HEK293 (cell line): ENCODE measurements around the gene COPZ1.

Experiments used
- CTCF ChIA-PET: fragments of 350-600 bp; formaldehyde crosslinking; extraction: SDS; loops from one replicate; lab custom pipeline; 2021; ENCODE audit warnings: antibody characterized with exemption; lab: Yijun Ruan, JAX
- POLR2A ChIA-PET: fragments of 300-600 bp; formaldehyde crosslinking; extraction: SDS; loops from one replicate; lab custom pipeline; 2020; ENCODE audit warnings: antibody characterized with exemption, inconsistent platforms; lab: Yijun Ruan, JAX
- H3K27ac ChIP-seq: fragments of 200-500 bp; sonication (Bioruptor generic); 2 replicates; pipeline ENCODE4 v1.5.1; 2014; ENCODE audit warnings: low read depth, low read length, control low read depth, inconsistent platforms; ENCODE audit errors: extremely low read depth
- H3K36me3 ChIP-seq, 2 experiments: fragments of 200-500 bp in 1 of 2; sonication (Bioruptor generic) in 1 of 2; 1 replicate in 1 of 2; 2 replicates in 1 of 2; pipeline ENCODE4 v1.5.1; 2014 to 2017; ENCODE audit warnings: inconsistent platforms in 2 of 2, low read length in 2 of 2; ENCODE audit not compliant: control insufficient read depth in 2 of 2, insufficient read depth in 1 of 2
- H3K4me1 ChIP-seq: fragments of 200-500 bp; sonication (Bioruptor generic); 2 replicates; pipeline ENCODE4 v1.5.1; 2014; ENCODE audit warnings: mild to moderate bottlenecking, low read length, inconsistent platforms; ENCODE audit not compliant: control insufficient read depth, insufficient read depth
- H3K4me3 ChIP-seq: 2 replicates; pipeline ENCODE4 v1.5.1; 2011; ENCODE audit warnings: low read depth, mild to moderate bottlenecking, control low read depth, low read length, moderate library complexity
- H3K9me3 ChIP-seq: fragments of 200-500 bp; sonication (Bioruptor generic); 2 replicates; pipeline ENCODE4 v1.5.1; 2014; ENCODE audit warnings: low read depth, low read length, inconsistent platforms; ENCODE audit not compliant: control insufficient read depth, insufficient read depth
- GFI1B ChIP-seq: fragments of 450-650 bp; formaldehyde crosslinking; IDR thresholded peaks from 2 replicates; pipeline ENCODE4 v1.5.1; 2016; ENCODE audit warnings: missing biosample characterization, missing genetic modification characterization
- KLF10 ChIP-seq: fragments of 450-650 bp; IDR thresholded peaks from 2 replicates; pipeline ENCODE4 v1.5.1; 2018; ENCODE audit warnings: missing biosample characterization, mild to moderate bottlenecking, missing genetic modification characterization
- PATZ1 ChIP-seq: fragments of 450-650 bp; formaldehyde crosslinking; IDR thresholded peaks from 2 replicates; pipeline ENCODE4 v1.5.1; 2016; ENCODE audit warnings: missing biosample characterization, missing genetic modification characterization
- SP7 ChIP-seq: fragments of 450-650 bp; formaldehyde crosslinking; IDR thresholded peaks from 2 replicates; pipeline ENCODE4 v1.5.1; 2016; ENCODE audit warnings: missing biosample characterization, missing genetic modification characterization
- ZBTB10 ChIP-seq: fragments of 450-650 bp; formaldehyde crosslinking; IDR thresholded peaks from 2 replicates; pipeline ENCODE4 v1.5.1; 2016; ENCODE audit warnings: missing biosample characterization, missing genetic modification characterization
- ZBTB20 ChIP-seq: fragments of 450-650 bp; formaldehyde crosslinking; IDR thresholded peaks from 2 replicates; pipeline ENCODE4 v1.5.1; 2016; ENCODE audit warnings: missing biosample characterization, missing genetic modification characterization
- ZIC2 ChIP-seq: fragments of 450-650 bp; formaldehyde crosslinking; IDR thresholded peaks from 2 replicates; pipeline ENCODE4 v1.5.1; 2016; ENCODE audit warnings: missing biosample characterization, missing genetic modification characterization
- ZNF140 ChIP-seq: fragments of 450-650 bp; formaldehyde crosslinking; IDR thresholded peaks from 2 replicates; pipeline ENCODE4 v1.5.1; 2016; ENCODE audit warnings: missing biosample characterization, missing genetic modification characterization
- ZNF24 ChIP-seq: fragments of 450-650 bp; formaldehyde crosslinking; IDR thresholded peaks from 2 replicates; pipeline ENCODE4 v1.5.1; 2016; ENCODE audit warnings: missing biosample characterization, missing genetic modification characterization
- ZNF335 ChIP-seq: fragments of 450-650 bp; formaldehyde crosslinking; conservative IDR thresholded peaks from 2 replicates; pipeline ENCODE4 v1.5.1; 2016; ENCODE audit warnings: missing biosample characterization, missing genetic modification characterization
- ZNF398 ChIP-seq: fragments of 450-650 bp; formaldehyde crosslinking; IDR thresholded peaks from 2 replicates; pipeline ENCODE4 v1.5.1; 2017; ENCODE audit warnings: missing biosample characterization, missing genetic modification characterization
- ZNF404 ChIP-seq: fragments of 450-650 bp; formaldehyde crosslinking; IDR thresholded peaks from 2 replicates; pipeline ENCODE4 v1.5.1; 2017; ENCODE audit warnings: missing biosample characterization, missing genetic modification characterization
- ZNF501 ChIP-seq: fragments of 450-650 bp; formaldehyde crosslinking; IDR thresholded peaks from 2 replicates; pipeline ENCODE4 v1.5.1; 2016; ENCODE audit warnings: missing biosample characterization, missing genetic modification characterization
- ZNF513 ChIP-seq: fragments of 450-650 bp; IDR thresholded peaks from 2 replicates; pipeline ENCODE4 v1.5.1; 2018; ENCODE audit warnings: missing biosample characterization, missing genetic modification characterization
- ZNF549 ChIP-seq: fragments of 450-650 bp; IDR thresholded peaks from 2 replicates; pipeline ENCODE4 v1.5.1; 2018; ENCODE audit warnings: missing biosample characterization, missing genetic modification characterization, mild to moderate bottlenecking, inconsistent platforms, moderate library complexity
- ZNF558 ChIP-seq: fragments of 450-650 bp; formaldehyde crosslinking; IDR thresholded peaks from 2 replicates; pipeline ENCODE4 v1.5.1; 2016; ENCODE audit warnings: missing biosample characterization, missing genetic modification characterization
- ZNF560 ChIP-seq: fragments of 450-650 bp; formaldehyde crosslinking; IDR thresholded peaks from 2 replicates; pipeline ENCODE4 v1.5.1; 2017; ENCODE audit warnings: missing biosample characterization, missing genetic modification characterization, borderline replicate concordance
- ZNF623 ChIP-seq: fragments of 450-650 bp; formaldehyde crosslinking; IDR thresholded peaks from 2 replicates; pipeline ENCODE4 v1.5.1; 2016; ENCODE audit warnings: missing biosample characterization, missing genetic modification characterization
- ZNF626 ChIP-seq: fragments of 450-650 bp; sonication (Bioruptor Pico); formaldehyde crosslinking; IDR thresholded peaks from 2 replicates; pipeline ENCODE4 v1.5.1; 2018; ENCODE audit warnings: missing biosample characterization, missing genetic modification characterization, inconsistent platforms
- ZNF654 ChIP-seq: fragments of 450-650 bp; formaldehyde crosslinking; IDR thresholded peaks from 2 replicates; pipeline ENCODE4 v1.5.1; 2016; ENCODE audit warnings: low read depth, missing biosample characterization, missing genetic modification characterization
- ZNF658 ChIP-seq: fragments of 450-650 bp; formaldehyde crosslinking; IDR thresholded peaks from 2 replicates; pipeline ENCODE4; 2016; ENCODE audit warnings: missing biosample characterization, missing genetic modification characterization
- ZNF843 ChIP-seq: fragments of 450-650 bp; formaldehyde crosslinking; IDR thresholded peaks from 2 replicates; pipeline ENCODE4 v1.5.1; 2016; ENCODE audit warnings: missing biosample characterization, missing genetic modification characterization
- TF ChIP-seq, protein P1 (sequence below): fragments of 450-650 bp; formaldehyde crosslinking; IDR thresholded peaks from 2 replicates; pipeline ENCODE4 v1.5.1; 2016; ENCODE audit warnings: missing biosample characterization, missing genetic modification characterization, low read depth

The COPZ1 gene

DNA sequence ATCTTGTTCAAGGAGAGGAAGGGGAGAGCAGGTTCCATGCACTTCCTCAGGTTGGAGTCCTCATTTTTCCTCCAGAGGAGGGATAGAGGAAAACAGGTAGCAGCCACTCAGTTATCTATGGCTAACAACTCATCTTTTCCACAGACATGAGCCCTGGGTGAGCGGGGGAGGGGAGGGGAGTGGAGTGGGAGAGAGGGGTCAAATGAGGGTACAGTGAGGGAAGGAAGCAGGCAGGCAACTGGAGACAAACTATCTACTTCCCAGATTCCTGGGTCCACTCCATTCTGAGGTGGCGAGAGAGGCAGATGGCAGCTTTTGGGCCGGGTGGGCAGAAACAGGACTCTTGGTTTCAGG is 62.2 kb downstream of the COPZ1 start (continued):
- TF ChIP-seq ZNF658 (tag by site-specific recombination) (no peak), GFI1B (no peak), ZNF501 (tag by site-specific recombination) (no peak), ZNF513 (tag by site-specific recombination) (no peak), PATZ1 (tag by site-specific recombination) (peak; percentile 39; the same call in 1 of the 2 replicates), ZNF398 (tag by site-specific recombination) (peak; percentile 65), ZNF843 (tag by site-specific recombination) (no peak)

DNA sequence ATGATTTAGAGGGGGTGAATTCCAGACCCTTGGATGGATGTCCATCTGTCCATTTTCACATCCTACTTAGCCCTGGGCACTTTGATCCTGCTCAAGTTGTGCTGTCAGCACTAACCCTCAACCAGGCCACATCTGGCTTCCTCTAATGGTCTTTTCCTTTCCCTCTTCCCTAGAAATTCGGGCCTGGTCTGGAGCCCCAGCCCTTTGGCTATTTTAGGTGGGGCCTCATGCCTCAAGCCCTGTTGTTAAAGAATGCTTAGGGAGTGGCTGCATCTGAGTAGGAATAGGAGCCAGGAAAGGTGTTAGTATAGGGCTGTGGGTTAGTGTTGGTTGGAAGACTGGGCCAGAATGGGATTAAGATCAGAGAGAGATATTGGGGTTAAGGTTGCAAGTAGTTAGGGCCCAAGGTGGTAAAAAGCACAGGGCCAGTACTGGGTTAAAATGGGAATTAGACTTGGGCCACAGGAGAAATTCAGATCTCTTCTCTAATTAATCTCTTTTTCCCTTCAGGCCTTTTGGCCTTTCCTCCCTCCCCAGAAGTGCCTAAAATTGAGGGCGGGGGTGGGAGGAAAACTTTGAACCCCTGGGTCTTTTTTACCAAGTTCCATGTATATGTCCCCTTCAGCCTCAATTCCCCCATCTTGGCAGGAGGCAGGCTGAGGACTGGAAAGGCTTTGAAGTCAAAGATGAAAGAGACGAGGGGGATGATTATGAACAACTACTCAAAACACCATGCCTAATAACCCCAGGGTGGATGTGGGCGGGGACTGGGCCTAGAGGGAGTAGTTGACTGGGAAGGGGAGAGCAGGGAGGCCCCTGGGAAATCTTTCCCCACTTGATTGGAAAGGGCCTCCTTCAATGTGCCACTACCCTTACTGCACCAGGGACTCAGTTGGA is 63.6 kb downstream of the COPZ1 start:
- ChIA-PET POLR2A (interaction anchor here (0.5 to 1.5 kb wide), 6 partner anchors 17 to 388 kb away, joined by 3 to 8 read pairs (median 3); partner anchors contain the start of gene HOXC9), CTCF (interaction anchor here (0.6 to 5.3 kb wide), 5 partner anchors 9 to 1534 kb away, joined by 3 to 38 read pairs (median 10); no protein-coding TSS in a partner anchor)
- H3K4me1 ChIP-seq, result peaks cover 27% of the 10 kb centered on the region
- TF ChIP-seq SP7 (peak; percentile 50; the same call in 1 of the 2 replicates), ZNF560 (no peak), ZNF654 (tag by site-specific recombination) (no peak), ZNF404 (tag by site-specific recombination) (no peak), ZNF558 (no peak), ZNF335 (tag by site-specific recombination) (no peak), ZBTB10 (tag by site-specific recombination) (no peak; the same call in 1 of the 2 replicates), ZNF623 (no peak), ZNF549 (no peak), ZIC2 (tag by site-specific recombination) (peak; percentile 41), KLF10 (tag by site-specific recombination) (no peak; the same call in 1 of the 2 replicates), ZNF140 (tag by site-specific recombination) (no peak), ZBTB20 (peak; percentile 32; the same call in 1 of the 2 replicates), ZNF626 (tag by site-specific recombination) (no peak), ZNF24 (tag by site-specific recombination) (no peak)
- TF ChIP-seq, protein P1, sequence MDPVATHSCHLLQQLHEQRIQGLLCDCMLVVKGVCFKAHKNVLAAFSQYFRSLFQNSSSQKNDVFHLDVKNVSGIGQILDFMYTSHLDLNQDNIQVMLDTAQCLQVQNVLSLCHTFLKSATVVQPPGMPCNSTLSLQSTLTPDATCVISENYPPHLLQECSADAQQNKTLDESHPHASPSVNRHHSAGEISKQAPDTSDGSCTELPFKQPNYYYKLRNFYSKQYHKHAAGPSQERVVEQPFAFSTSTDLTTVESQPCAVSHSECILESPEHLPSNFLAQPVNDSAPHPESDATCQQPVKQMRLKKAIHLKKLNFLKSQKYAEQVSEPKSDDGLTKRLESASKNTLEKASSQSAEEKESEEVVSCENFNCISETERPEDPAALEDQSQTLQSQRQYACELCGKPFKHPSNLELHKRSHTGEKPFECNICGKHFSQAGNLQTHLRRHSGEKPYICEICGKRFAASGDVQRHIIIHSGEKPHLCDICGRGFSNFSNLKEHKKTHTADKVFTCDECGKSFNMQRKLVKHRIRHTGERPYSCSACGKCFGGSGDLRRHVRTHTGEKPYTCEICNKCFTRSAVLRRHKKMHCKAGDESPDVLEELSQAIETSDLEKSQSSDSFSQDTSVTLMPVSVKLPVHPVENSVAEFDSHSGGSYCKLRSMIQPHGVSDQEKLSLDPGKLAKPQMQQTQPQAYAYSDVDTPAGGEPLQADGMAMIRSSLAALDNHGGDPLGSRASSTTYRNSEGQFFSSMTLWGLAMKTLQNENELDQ, result no peak

More for the DNA sequence above, 63.6 kb downstream of the COPZ1 start:
- Histone ChIP-seq H3K27ac (peak overlapping the region; percentile 44), H3K36me3 (peaks cover 0 to 13% of the 10 kb centered on the region in 2 experiments; a peak in 1 of 3 replicates), H3K4me3 (no peak overlapping the region), H3K9me3 (no peaks in the 10 kb centered on the region)
